Erythroblast (primary cell): ENCODE data around the gene CRYGN.

ENCODE experiments used
- DNase-seq, 2 experiments: peaks; one replicate each; lab custom pipeline; 2025; lab: John Stamatoyannopoulos, UW
- GATA1 ChIP-seq: IDR thresholded peaks from 2 replicates; pipeline ENCODE4 v1.6.1; 2011; ENCODE audit warnings: low read depth, mild to moderate bottlenecking, control low read depth, low read length, moderate library complexity
- POLR2A ChIP-seq: IDR thresholded peaks from 2 replicates; pipeline ENCODE4 v1.6.1; 2011; ENCODE audit warnings: mild to moderate bottlenecking, low read length

The CRYGN gene

GRCh38 chr7:151468217-151469018 is 28.5 kb upstream of the CRYGN start:
- TF ChIP-seq POLR2A, result no peak
- no peak for TF ChIP-seq GATA1
- no peak for DNase-seq

- DNase-seq, result no peak
- no peak for TF ChIP-seq GATA1
- TF ChIP-seq POLR2A, result no peak
These were observed 25.2 kb upstream of the CRYGN start for GRCh38 chr7:151465169-151465568.

GRCh38 chr7:151462306-151462779 is 22.4 kb upstream of the CRYGN start:
- peak; percentile 10 to 24 for DNase-seq
- TF ChIP-seq POLR2A (no peak), GATA1 (no peak)

- DNase-seq, result no peak
- TF ChIP-seq GATA1, result no peak
- TF ChIP-seq POLR2A, result no peak
These were observed 21.9 kb upstream of the CRYGN start for GRCh38 chr7:151461942-151462230.

GRCh38 chr7:151461096-151461941 is 21.4 kb upstream of the CRYGN start:
- DNase-seq, result no peak
- TF ChIP-seq GATA1 (no peak), POLR2A (no peak)

- no peak for TF ChIP-seq POLR2A
- TF ChIP-seq GATA1, result no peak
- DNase-seq, result no peak
These were observed 20.5 kb upstream of the CRYGN start for GRCh38 chr7:151460474-151460855.

- no peak for DNase-seq
- TF ChIP-seq GATA1 (no peak), POLR2A (no peak)
These were observed 20.0 kb upstream of the CRYGN start for GRCh38 chr7:151459726-151460473.

GRCh38 chr7:151457534-151457933 is 17.6 kb upstream of the CRYGN start:
- DNase-seq, result no peak
- TF ChIP-seq GATA1 (no peak), POLR2A (no peak)

GRCh38 chr7:151456782-151457181 is 16.8 kb upstream of the CRYGN start:
- TF ChIP-seq GATA1 (no peak), POLR2A (no peak)
- DNase-seq, result no peak

- DNase-seq, result no peak
These were observed 16.3 kb upstream of the CRYGN start for GRCh38 chr7:151456276-151456675.

GRCh38 chr7:151455690-151456089 is 15.7 kb upstream of the CRYGN start:
- DNase-seq, result no peak

More at GRCh38 chr7:151456276-151456675, 16.3 kb upstream of the CRYGN start:
- TF ChIP-seq GATA1 (no peak), POLR2A (no peak)

GRCh38 chr7:151454932-151455530 is 15.1 kb upstream of the CRYGN start:
- TF ChIP-seq GATA1, result no peak
- TF ChIP-seq POLR2A, result no peak
- no peak for DNase-seq

More at GRCh38 chr7:151455690-151456089, 15.7 kb upstream of the CRYGN start:
- TF ChIP-seq POLR2A, result no peak

- DNase-seq, result no peak
These were observed 14.4 kb upstream of the CRYGN start for GRCh38 chr7:151454305-151454704.

GRCh38 chr7:151453326-151453791 is 13.4 kb upstream of the CRYGN start:
- no peak for TF ChIP-seq GATA1
- DNase-seq, result no peak

More at GRCh38 chr7:151454305-151454704, 14.4 kb upstream of the CRYGN start:
- no peak for TF ChIP-seq POLR2A
- TF ChIP-seq GATA1, result no peak
